GM04503 (cell line): ENCODE measurements around the gene SORBS1.

Source experiments
- DNase-seq: peaks from one replicate; pipeline ENCODE4 v3.0.0-alpha.2; 2012; ENCODE audit warnings: low read depth

The SORBS1 gene

DNA sequence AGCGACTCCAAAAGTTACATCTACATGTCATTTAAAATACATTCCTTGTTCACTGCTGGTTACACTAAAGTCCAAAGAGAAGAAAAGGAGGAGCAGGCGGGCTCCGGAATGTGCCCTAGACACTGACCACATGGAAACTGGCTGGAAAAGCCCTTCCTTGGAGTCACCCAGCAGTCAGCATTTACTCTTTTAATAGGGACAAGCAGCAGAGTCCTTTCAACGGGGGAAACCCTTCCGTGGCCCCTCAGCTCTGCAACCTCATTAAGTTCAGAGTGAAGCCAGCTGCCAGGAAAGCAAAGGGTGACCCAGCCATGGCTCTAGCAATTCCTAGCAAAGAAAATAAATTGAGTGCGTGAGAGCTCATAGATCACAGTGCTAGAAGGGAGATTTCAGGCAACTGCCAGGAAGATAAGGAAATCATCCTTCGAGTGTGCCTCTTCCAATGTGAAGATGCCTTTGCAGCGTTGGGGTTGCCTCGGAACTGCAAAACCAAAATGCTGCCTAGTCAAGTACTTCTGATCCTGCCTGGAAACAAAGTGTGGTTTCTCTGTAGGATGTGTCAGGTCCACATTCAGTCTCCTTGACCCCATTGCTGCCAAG, 101.6 kb downstream of the SORBS1 start:
- no peak for DNase-seq

DNA sequence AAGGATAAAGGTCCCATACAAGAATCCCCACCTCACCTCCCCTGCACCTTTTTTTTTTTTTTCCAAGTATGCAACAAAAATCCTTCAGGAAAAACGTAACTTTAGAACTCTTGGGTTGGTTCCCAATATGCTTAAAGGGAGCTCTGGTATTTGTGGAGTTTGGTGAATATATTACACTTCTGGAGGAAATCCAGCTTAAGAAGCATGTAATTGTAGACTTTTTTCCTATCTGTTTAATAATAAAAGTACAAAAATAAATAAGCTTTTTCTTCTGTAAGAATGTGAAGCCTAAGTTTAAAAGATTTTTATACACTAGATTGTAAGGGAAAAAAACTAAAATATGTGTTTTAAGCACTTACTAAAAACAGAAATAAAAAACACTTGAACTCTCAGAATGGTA, 102.3 kb downstream of the SORBS1 start:
- no peak for DNase-seq

DNA sequence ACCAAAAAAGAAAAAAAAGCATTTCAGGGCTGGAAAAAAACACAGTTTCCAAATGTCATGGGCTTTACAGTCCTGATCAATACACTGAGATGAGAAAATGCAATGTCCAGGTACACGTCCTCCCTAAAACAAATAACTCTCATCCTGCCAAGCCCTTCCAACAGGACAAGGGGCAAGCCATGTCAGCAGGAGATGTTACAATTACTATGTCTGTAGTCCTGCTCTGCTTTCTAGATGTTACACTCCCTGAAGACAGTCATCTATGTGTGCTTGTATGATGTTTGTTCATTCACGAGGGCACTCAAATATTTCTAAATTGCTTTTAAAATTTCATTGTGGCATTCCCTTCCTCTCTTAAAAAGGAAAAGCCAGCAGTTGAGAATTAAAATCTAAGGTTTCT, 103.2 kb downstream of the SORBS1 start:
- no peak for DNase-seq

DNA sequence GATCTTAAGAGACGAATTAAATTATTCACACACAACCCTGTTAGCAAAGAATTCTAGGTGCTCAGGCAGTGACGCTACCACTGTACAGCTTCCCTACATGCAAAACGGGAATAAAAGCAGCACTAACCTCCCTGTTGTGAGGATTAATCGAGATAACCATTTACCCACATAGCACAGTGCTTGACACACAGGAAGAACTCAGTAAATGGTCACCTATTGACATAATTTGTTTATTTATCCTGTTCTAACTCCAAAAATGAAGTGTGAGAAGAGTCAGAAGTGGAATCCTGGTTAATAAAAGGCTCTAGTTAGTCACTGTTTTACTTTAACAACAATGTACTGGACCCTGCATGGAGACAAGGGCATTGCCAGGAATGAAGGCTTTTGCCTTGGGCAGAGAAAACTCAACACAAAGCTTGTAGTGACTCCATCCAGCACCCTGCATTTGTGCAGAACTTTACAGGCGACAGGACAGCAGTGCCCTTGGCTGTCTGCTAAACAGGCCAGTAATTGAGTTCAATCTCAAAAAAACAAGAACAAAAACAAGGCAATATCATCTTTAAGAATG, 103.8 kb downstream of the SORBS1 start:
- no peak for DNase-seq

DNA sequence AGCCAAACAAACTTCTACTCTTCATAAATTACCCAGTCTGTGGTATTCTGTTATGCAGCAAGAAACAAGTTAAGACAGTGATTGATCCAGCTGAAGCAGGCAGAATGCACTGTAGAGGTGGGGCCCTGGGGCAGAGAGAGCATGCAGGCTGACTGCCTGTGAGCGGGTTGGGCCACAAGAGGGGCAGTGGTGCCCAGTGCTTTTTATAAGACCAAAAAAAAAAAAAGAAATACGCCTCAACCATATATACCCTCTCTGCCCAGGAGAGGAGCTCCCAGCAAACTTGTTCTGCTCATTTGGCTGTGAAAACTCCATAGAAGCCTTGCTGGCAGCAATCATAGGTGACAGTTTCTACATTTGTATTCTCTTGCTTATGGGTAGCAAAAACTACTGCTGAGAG, 104.7 kb downstream of the SORBS1 start:
- DNase-seq, result no peak

GRCh38 chr10:95454940-95455339, 106.2 kb downstream of the SORBS1 start:
- DNase-seq, result no peak

DNA sequence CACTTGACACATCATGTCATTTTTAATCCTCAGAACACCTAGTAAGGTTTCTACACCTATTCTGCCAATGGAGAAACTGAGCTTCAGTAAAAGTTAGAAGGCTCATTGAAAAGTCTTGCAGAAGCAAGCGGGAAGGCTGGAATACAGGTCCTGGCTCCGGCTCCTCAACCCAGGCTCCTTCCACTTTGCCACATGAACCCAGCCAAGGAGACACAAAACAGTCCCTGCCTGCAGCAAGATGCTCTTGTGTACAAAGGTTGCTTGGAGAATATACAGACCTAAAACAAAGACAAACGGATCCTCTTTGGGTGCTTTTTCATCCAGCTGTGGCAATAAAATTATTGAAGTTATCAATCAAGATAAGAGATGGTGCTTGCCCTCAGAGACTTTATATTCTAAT, 106.8 kb downstream of the SORBS1 start:
- DNase-seq, result no peak

DNA sequence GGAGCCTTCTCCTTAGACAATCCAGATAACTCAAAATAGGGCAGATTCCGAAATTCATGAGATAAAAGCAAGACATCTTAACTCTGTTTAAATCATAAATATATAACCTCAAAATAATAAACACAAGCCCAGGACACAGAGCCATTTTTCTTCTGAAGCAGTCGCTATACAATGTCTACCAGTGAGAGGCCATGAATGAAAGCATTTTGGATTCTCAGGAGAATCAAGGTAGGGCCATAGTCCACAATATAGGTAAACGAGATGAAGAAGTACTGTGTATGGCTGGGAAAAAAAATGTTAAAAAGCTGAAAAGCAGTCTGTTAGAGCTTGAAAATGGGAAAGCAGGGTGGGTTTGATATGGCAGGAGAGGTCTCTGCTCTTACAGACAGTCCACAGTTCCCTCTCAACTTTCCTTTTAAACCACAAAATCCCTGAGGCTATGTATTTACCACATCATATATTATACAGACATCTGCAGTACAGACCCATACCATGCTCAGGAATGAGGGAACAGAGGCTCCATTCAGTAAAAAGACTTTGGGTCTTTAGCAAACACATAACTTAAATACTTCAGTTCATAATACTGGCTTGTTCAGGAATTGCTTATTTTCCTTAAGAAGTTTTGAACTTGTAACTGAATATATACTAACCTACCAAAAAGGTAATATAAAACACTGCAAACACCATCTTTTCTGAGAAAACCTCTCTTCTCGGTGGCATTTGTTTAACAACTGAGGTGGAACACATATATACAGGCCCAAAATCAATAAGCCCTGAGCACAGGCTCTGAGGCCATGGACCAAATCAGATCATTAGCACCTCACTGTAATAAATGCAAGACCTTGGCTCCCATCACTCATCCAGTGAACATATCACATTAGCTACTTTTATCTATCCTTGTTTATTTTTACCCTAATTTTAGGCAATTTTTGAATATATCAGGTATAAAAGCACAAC, 109.3 kb downstream of the SORBS1 start:
- no peak for DNase-seq

- no peak for DNase-seq
Measured at GRCh38 chr10:95451150-95451549, 110.0 kb downstream of the SORBS1 start.

DNA sequence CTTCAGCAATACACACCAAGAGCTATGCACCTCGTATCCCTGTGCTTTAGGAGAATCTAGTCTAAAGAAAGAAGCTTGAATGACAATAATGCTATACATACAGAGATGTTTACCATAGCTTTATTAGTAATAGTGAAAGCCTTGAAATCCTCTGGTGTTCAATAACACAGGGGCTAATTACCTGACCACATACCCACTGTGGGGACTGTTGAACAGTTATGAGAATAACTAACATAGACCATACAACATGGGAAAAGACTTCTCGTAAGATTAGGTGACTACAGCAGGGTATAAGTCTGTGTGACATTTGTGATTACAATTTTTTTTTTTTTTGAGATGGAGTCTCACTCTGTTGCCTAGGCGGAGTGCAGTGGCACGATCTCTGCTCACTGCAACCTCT, 111.0 kb downstream of the SORBS1 start:
- DNase-seq, result no peak

- peak; percentile 10 for DNase-seq
Measured at GRCh38 chr10:95447685-95448084, 113.5 kb downstream of the SORBS1 start.

- peak; percentile 24 for DNase-seq
Measured at GRCh38 chr10:95445837-95446486, 115.2 kb downstream of the SORBS1 start.

- peak; percentile 47 for DNase-seq
Measured at GRCh38 chr10:95445223-95445836, 115.8 kb downstream of the SORBS1 start.

DNA sequence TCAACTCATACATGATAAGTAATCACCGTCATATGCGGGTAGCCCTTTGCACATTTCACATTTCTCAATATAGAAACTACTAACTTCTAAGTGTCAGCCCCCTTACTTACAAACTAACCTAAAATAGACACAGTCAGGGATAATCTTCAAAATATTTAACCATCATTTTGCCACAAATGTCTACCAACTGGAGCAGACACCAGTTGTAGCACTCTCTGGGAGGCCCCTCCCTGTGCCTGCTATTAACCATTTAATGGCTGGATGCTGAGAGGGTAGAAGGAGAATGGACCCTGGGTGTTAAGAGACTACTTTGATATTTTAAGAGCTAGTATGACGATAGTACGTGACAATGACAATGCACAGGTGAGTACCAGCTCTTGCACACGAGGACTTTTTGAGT, 116.4 kb downstream of the SORBS1 start:
- no peak for DNase-seq

- no peak for DNase-seq
Measured at GRCh38 chr10:95443636-95444035, 117.5 kb downstream of the SORBS1 start.

GRCh38 chr10:95442341-95442740, 118.8 kb downstream of the SORBS1 start:
- DNase-seq, result no peak

DNA sequence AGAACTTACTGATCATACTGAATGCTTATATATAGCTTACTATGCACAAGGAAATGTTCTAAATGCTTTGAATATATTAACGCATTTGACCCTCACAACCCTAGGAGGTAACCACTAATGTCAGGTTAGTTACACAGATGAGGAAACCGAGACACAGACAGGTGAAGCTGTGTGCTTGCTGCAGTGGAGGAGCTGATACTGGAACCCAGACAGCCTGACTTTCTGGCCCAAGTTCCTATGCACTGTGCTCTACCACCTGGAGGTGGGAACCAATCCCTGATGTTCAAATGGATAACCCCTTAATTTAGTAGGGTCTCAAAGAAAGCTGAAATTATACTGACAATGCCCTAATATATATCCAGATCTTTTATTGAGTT, 119.6 kb downstream of the SORBS1 start:
- no peak for DNase-seq

- DNase-seq, result no peak
Measured at GRCh38 chr10:95440756-95441546, 120.2 kb downstream of the SORBS1 start.

- DNase-seq, result no peak
Measured at GRCh38 chr10:95440038-95440725, 121.0 kb downstream of the SORBS1 start.

- no peak for DNase-seq
Measured at GRCh38 chr10:95438781-95439180, 122.4 kb downstream of the SORBS1 start.

GRCh38 chr10:95437669-95438068, 123.5 kb downstream of the SORBS1 start:
- no peak for DNase-seq
